ENCODE results near the gene ITPR3.

- no peak for TF ChIP-seq EZH2 (IDR thresholded peaks at IDR 0.05; ENCODE audit: insufficient read depth, poor library complexity, severe bottlenecking)
- no peak for TF ChIP-seq EZH2phosphoT487 (IDR thresholded peaks at IDR 0.05; ENCODE audit: insufficient read depth, low read depth)
Observed at GRCh38 chr6:33638556-33638955, 17.4 kb downstream of the ITPR3 start.

All from GM23248 (cell line).